Measurements from ENCODE around the gene TMEM270.
A peak's percentile ranks its signal among the peaks of the same experiment; 100 is the strongest.
"Not testable (repeated sequence)": the region's sequence is repeated elsewhere in the genome, so short reads cannot be mapped to it uniquely, and the experiment has no call there.

TMEM270 gene, protein sequence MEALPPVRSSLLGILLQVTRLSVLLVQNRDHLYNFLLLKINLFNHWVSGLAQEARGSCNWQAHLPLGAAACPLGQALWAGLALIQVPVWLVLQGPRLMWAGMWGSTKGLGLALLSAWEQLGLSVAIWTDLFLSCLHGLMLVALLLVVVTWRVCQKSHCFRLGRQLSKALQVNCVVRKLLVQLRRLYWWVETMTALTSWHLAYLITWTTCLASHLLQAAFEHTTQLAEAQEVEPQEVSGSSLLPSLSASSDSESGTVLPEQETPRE

DNA sequence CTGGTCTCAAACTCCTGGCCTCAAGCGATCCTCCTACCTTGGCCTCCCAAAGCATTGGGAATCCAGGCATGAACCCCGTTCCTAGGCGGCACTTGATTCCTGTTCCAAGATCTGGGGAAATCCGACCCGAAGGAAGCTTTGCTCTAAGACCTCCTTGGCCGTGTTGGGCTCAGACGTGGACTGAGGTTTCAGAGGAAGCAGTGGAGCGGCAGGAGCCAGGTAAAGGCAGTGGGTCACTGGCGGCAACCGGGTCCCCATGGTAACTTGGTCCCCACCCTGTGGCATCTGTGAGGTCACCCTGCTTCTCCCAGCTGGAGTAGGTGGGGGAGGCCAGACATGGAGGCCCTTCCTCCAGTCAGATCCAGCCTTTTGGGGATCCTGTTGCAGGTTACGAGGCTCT, at the start of gene TMEM270:
Gene TMEM270 (plus strand): TSS at position 301 of the 400 bp plus-strand sequence. CDS start 36 bp downstream, at position 337.
- Histone ChIP-seq H3K27ac (no peak within 1 kb of the TSS), H3K4me3 (no peak within 1 kb of the TSS)

DNA sequence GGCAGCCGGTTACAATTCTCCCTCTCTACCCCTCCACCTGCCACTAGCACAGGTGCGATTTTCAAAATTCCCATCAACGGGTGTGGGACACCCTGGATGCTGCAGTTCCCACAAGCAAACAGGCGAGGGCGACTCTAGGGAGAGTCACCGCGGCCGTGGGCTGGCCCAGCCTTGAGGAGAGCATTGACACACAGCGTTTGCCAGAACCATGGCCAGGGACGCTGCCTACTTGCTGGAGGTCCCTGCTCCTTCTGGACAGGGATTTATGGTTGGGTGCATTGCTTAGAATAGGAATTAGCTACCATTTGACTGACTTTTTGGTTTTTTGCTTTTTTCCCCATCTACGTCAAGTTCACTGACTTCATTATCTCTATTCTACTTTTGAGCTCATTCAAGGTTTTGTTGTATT, 49.2 kb upstream of the TMEM270 start:
- no peak overlapping the region for H3K27ac ChIP-seq
- no peak overlapping the region for H3K4me3 ChIP-seq

DNA sequence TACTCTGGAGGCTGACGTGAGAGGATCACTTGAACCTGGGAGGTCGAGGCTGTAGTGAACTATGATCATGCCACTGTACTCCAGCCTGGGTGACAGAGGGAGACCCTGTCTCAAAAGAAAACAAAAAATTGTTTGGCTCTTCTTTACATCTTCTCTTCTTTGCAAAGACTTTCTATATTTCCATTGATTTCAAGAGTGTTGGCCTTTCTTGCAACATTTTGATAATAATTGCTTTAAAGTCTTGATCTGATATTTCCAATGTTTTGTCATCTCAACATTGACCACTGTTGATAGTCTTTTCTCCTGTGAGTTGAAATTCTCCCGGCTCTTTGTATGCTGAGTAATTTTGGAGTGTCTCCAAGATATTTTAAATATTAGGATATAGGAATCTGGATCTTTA, 48.0 kb upstream of the TMEM270 start:
- no peak overlapping the region for H3K27ac ChIP-seq
- H3K4me3 ChIP-seq: no peak overlapping the region

DNA sequence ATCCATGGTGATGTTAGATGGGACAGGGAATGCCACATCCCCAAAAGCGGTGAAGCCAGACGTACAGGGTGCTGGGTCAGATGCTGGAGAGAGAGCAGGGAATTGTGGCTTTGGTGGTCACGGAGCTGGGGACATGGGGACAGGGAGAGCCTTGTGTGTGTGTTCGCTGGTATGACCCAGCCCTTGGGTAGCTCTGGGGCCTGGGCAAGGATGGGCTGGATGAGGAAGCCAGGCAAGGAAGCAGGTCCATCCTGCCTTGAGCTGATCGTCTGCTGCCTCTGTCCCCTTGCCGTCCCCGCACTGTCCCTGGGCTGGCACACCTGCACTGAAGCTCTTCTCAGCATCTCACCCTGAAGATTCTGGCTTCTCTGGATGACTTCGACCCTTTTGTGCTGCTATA, 45.5 kb upstream of the TMEM270 start:
- no peak overlapping the region for H3K4me3 ChIP-seq
- no peak overlapping the region for H3K27ac ChIP-seq

DNA sequence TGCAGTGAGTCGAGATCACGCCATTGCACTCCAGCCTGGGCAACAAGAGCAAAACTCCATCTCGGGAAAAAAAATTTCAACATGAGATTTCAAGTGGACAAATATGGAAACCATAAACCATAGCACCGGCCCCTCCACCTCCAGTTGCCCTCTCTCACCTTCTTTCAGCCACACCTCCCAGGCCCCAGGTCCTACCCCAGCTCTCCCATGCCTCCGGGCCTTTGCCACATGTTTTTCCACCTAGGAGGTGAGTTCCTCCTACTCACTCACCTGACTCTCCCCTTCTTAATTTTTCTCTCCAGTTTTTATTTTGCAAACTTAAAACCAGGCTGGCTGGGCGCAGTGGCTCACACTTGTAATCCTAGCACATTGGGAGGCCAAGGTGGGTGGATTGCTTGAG, 43.8 kb upstream of the TMEM270 start:
- Histone ChIP-seq H3K27ac (no peak overlapping the region), H3K4me3 (no peak overlapping the region)

DNA sequence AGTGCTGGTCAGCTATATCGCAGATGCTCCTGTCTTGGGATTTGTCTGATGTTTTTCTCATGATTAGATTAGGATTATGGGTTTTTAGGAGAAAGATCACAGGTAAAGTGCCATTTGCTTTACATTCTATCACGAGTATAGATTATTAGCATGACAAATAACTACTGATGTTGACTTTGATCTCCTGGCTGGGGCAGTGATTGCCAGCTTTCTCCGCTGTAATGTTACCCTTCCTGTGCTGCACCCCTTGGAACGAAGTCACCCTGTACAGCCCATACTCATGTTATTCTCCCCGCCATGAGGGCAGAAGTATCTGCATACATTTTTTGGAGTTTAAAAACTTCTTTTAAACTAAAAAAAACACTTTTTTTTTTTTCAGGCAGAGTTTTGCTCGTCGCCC, 40.9 kb upstream of the TMEM270 start:
- Histone ChIP-seq H3K4me3 (no peak overlapping the region), H3K27ac (no peak overlapping the region)

DNA sequence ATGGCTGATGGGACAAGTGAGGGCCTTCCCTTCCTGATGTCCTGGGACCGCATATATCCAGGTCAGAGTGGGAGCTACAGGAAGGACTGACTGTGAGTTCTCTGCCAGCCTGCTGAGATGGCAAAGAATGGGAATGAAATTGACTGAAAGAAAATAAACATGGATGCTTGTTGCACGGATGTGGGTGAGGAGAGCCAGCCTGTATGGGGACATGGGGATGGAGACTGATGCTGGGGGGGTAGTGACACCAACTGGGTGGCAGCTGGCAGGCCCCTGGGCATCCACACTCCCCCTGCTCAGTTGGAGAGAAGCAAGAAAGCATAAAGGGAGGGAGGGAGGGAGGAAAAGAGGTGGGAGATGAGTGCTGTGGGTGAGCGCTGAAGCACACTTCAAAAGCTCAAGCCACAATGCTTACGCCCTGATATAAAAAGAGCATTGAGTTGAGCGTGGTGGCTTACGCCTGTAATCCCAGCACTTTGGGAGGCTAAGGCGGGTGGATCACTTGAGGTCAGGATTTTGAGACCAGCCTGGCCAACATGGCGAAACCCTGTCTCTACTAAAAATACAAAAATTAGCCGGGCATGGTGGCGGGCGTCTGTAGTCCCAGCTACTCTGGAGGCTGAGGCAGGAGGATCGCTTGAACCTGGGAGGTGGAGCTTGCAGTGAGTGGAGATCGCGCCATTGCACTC, 39.2 kb upstream of the TMEM270 start:
- H3K4me3 ChIP-seq: not testable (repeated sequence)
- peak overlapping the region in 3 of 21 experiments; percentile 9 to 73 (median 14) for H3K27ac ChIP-seq

DNA sequence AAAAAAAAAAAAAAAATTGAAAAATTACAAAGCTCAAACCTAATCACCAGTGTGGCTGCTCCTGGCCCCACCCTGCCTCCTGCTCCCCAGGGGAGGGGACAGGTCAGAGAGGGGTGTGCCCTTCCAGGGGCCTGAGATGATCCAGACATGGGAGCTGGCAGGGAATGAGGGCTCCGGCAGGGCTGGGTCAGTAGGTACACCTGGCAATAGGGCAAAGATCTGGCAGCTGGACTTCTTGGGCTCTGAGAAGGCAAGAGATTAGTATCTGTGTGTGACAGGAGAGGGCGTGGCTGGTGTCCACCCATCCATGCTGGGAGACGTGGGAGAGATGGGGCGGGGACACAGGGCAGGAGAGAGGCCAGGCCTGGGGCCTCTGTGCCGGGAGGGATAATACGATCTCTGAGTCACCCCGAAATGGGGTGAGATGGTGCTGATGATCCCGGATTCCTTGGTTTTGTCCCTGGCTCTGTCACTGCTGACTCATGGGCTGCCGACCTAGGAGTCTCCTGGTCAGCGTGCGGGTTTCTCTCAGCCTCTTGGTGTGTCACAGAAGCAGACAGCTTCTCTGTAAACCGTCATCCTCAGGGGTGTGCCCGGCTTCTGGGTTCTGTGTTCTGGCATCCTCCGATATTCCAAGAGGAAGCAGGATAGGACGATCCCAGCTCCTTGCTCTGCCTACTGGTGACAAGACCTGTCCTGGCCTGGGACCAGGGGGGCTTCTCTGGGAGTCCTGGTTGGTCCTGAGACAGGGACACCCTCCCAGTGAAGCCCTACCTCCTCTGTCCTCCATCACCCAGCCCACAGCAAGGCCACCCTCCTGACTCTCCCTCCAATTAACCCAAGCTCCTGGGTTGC, 38.4 kb upstream of the TMEM270 start:
- H3K4me3 ChIP-seq: no peak overlapping the region
- peak overlapping the region in 15 of 21 experiments; percentile 10 to 73 (median 51) for H3K27ac ChIP-seq

DNA sequence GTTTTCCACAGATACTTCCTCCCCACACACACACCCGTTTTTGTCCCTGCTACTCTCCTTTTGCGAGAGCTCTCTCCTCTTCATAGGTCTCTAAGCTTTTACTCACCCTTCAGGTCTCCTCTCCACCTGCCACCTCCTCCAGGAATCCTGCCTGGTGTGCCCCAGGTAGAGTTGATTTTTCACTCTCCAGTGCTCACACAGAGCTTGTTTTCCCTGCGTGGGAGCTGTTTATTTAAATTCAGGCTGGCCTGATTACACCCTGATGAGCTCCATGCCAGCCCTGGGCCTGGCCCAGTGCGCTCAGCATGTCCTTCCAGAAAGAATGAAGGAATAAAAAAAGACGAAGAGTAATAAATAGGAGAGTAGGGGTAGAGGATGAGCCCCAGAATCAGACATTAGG, 37.7 kb upstream of the TMEM270 start:
- H3K27ac ChIP-seq: peak overlapping the region in 14 of 21 experiments; percentile 33 to 73 (median 52)

DNA sequence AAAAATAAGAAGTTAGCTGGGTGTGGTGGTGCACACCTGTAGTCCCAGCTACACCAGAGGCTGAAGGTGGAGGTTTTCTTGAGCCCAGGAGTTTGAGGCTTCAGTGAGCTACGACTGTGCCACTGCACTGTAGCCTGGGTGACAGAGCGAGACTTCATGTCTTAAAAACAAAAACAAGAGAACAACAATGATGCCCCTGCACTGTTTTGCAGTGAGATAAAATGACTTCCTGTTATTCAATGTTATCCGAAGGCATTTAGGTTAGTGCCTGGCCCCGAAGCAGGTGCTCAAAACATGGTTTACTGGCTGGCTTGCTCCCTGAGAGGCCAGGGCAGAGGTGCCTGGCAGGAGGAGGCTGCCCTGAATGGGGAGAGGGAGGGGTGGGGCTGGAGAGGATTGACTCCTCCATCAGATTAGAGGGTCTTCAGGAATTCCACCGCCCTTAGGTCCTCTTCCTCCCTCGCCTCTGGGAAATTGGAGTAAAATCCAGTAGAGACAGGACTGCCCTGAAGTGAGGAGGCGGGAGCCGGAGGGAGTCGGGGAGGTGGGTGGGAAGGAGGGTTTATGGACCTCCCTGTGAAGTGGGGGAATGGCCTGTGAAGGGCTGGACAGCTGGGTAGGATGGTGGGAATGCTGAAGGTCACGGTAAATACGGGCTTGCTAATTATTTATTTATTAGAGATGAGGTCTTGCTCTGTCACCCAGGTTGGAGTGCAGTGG, 36.9 kb upstream of the TMEM270 start:
- no peak overlapping the region for H3K4me3 ChIP-seq
- H3K27ac ChIP-seq: peak overlapping the region in 3 of 21 experiments; percentile 22 to 50 (median 49)

More for the DNA sequence above, 37.7 kb upstream of the TMEM270 start:
- H3K4me3 ChIP-seq: no peak overlapping the region

DNA sequence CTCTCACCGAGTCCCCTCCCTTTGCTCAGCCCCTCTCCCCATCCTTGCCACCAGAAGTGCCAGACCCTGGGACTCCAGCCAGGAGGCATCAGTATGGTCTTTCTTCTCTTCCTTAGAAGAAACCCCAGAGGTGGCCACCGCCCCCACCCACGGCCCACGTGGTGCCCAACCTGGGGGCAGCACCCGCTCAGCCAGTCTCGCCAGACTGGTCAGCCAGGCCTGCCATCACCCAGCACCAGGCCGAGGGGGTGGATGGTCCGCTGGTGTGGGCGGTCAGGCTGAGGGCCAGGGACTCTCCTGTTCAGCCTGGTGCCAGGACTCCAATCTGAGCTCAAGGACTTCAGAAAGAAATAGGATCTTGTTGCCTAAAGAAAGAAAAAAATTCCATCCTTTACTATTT, 36.0 kb upstream of the TMEM270 start:
- H3K27ac ChIP-seq: peak overlapping the region in 1 of 21 experiments; percentile 0

DNA sequence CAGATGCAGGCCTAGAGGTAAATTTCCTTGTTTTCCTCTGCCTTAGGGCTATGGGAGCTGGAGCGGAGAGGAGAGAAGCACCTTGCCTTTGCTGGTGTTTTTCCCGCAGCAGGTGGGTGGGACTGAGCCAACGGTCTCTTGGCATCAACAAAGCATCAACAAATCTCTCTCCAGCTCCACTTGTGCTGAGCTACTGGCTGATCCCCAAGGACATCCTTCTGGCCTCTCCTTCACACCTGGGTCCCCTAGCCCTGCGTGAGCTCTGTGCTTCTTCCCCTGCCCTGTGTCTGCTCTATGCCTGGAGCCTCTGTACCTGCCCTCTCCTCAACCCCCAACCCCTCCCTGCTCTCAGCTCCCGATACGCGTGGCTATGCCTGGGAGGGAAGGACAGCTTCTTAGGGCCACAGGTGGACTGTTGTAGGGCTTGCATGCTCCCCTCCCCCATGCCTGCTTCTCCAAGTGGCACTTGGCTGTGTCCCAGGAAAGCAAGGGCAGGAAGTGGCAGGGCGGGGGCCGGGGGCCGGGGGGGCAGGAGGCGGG, 33.3 kb upstream of the TMEM270 start:
- peak overlapping the region in 8 of 21 experiments; percentile 8 to 54 (median 37) for H3K27ac ChIP-seq
- H3K4me3 ChIP-seq: no peak overlapping the region

More for the DNA sequence above, 36.0 kb upstream of the TMEM270 start:
- no peak overlapping the region for H3K4me3 ChIP-seq

DNA sequence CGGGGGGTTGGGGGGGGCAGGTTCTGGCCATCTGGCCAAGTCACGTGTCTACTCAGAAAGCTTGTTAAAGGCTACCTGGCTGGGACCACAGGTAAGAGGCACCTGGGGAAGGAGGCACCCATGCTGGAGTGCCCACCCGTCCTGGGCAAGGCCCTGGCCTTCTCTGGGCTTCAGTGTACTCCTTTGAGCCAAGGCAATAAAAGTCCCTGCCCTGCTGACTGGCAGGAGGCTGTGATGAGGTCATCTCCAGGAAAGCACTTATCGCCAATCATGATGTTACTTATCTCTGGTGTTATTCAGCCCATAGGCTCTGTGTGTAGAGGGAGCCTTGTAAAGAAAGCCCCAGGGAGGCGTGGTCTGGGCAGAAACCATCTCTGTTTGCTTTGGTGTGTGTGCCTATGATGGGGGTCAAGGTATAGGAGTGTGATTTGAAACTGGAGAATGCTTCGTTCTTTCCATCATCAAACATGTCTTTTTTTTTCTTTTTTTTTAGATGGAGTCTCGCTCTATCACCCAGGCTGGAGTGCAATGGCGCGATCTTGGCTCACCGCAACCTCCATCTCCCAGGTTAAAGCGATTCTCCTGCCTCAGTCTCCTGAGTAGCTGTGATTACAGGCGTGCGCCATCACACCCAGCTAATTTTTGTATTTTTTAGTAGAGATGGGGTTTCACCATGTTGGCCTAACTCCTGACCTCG, 32.7 kb upstream of the TMEM270 start:
- Histone ChIP-seq H3K4me3 (no peak overlapping the region), H3K27ac (peak overlapping the region in 9 of 21 experiments; percentile 7 to 54 (median 35))

DNA sequence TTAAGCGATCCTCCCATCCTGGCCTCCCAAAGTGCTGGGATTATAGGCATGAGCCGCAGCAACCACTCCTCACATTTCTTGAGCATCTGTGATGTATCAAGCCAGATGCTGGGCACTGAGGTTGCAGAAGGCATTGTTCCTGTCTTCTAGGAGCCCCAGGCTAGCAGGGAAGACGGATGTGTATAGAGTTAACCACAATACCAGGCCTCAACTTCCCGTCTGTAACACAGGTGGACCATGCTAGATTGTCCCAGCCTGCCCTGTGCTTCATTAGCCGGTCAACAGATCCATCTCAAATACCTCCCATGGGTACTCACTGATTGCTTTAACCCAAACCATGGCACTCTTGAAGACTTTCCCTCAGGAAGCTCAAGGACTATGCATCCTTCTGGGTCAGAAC, 32.0 kb upstream of the TMEM270 start:
- peak overlapping the region in 3 of 21 experiments; percentile 7 to 12 (median 7) for H3K27ac ChIP-seq
- H3K4me3 ChIP-seq: no peak overlapping the region

DNA sequence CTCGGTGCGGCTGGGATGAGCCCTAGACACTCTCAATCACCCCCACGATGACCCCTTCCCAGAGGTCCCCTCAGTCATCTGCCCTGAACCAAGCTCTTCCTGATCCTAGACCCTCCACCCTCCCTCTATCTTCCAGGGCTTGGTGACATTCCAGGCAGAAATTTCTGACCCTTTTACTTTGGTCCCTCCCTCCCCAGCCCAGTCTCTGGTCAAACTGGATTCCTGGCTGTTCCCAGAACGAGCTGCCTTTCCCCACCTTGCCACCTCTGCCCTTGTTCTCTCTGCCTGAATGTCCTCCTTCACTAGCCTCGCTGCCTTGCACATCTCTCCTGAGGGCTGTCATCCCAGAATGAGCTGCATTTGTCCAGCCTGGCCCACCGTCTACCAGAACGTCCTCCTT, 31.5 kb upstream of the TMEM270 start:
- Histone ChIP-seq H3K27ac (peak overlapping the region in 3 of 21 experiments; percentile 7 to 89 (median 71)), H3K4me3 (no peak overlapping the region)

DNA sequence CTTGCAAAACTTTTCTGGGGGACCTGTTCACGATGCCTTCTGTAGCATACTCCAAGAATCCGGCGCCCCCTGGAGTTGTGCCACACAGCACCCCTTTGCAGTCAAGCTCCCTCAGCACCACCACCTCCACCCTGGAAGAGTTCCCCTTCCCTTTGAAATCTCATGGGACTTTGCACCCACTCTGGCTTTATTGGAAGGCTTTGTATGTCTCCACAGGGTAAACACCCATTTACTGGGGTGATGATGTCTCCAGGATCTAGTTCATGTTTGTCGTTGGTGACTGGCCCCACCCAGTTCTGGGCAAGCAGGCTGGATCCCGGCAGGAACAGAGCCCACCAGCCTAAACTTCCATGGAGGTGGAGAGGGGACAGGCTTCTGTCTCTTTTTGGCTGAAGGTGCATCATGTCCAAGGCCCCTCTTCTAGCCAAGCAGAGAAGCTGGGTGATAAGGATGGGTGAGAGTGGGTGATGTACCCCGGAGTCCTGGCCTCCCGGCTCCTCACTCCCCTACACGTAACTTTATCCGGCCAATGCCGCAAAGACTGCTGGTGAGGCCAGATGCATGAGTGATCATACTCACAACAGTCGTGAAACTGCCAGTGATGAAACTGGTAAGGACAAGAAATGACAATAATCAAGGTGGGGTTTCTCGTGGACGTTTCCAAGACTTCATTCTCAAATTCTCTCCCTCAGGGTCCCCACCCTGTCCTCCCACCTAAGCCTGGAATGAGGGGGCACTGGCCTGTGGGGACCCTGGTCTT, 30.9 kb upstream of the TMEM270 start:
- Histone ChIP-seq H3K4me3 (no peak overlapping the region), H3K27ac (peak overlapping the region in 14 of 21 experiments; percentile 25 to 89 (median 52))

DNA sequence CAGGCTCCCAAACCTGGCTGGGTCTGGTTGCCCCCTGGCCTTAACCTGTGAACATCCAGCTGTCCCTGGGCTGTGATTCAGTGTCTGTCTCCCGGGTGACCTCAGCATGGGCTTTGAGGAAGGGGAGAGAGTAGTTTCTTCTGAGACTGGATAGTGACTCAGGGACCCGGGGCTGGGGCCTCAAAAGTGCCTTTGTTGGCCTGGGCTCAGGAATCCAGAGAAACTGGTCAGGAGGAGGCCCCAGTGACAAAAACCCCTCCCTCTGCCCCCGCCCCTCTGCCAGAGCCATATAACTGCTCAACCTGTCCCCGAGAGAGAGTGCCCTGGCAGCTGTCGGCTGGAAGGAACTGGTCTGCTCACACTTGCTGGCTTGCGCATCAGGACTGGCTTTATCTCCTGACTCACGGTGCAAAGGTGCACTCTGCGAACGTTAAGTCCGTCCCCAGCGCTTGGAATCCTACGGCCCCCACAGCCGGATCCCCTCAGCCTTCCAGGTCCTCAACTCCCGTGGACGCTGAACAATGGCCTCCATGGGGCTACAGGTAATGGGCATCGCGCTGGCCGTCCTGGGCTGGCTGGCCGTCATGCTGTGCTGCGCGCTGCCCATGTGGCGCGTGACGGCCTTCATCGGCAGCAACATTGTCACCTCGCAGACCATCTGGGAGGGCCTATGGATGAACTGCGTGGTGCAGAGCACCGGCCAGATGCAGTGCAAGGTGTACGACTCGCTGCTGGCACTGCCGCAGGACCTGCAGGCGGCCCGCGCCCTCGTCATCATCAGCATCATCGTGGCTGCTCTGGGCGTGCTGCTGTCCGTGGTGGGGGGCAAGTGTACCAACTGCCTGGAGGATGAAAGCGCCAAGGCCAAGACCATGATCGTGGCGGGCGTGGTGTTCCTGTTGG, 30.0 kb upstream of the TMEM270 start, which contains the start of gene CLDN4:
Gene CLDN4 (plus strand): TSS at position 316 of the 903 bp plus-strand sequence. CDS start 206 bp downstream, at position 522.
- peak within 1 kb of the TSS in 6 of 7 experiments; percentile 1 to 38 (median 24) for H3K4me3 ChIP-seq
- peak within 1 kb of the TSS in 20 of 21 experiments; percentile 1 to 89 (median 71) for H3K27ac ChIP-seq

Measured in skin epidermis (tissue), 12 donors.